Epithelial cell of esophagus (primary cell): Measurements from ENCODE around the gene CAMK1D.
A peak's percentile ranks its signal among the peaks of the same experiment; 100 is the strongest.
"Not testable (repeated sequence)": the region's sequence is repeated elsewhere in the genome, so short reads cannot be mapped to it uniquely, and the experiment has no call there.

Source experiments
- DNase-seq: peaks from one replicate; pipeline ENCODE4 v3.0.0; 2010; ENCODE audit warnings: low read depth
- H3K4me3 ChIP-seq: 2 replicates; pipeline ENCODE4 v1.5.1; 2011; ENCODE audit warnings: mild to moderate bottlenecking, low read length, control low read depth
- TF ChIP-seq, protein P1 (sequence below): IDR thresholded peaks from 2 replicates; pipeline ENCODE4 v1.5.1; 2011; ENCODE audit warnings: low read depth, mild to moderate bottlenecking, low read length, control low read depth, inconsistent platforms; ENCODE audit not compliant: insufficient read depth; ENCODE audit errors: missing control alignments

Gene CAMK1D

DNA sequence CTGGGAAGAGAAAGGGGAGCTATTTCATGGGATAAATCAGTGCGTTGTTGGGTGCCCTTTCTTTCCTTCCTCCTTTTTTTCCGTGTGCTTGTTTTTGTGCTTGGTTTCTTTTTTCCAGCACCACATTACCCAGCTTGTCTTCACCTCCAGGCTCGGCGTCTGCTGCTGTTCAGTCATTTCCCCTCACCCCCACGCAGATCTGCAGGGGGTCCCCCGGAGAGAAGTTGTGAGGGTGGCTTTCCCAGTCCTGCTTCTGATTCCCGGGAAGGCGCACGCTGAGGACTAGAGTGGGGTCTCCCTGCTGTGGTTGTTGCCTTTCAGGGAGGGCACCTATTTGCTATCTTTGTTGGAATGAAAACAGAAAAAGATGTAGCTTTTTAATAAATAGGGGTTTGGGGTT, 1.6 kb downstream of the CAMK1D start:
- TF ChIP-seq, protein P1, sequence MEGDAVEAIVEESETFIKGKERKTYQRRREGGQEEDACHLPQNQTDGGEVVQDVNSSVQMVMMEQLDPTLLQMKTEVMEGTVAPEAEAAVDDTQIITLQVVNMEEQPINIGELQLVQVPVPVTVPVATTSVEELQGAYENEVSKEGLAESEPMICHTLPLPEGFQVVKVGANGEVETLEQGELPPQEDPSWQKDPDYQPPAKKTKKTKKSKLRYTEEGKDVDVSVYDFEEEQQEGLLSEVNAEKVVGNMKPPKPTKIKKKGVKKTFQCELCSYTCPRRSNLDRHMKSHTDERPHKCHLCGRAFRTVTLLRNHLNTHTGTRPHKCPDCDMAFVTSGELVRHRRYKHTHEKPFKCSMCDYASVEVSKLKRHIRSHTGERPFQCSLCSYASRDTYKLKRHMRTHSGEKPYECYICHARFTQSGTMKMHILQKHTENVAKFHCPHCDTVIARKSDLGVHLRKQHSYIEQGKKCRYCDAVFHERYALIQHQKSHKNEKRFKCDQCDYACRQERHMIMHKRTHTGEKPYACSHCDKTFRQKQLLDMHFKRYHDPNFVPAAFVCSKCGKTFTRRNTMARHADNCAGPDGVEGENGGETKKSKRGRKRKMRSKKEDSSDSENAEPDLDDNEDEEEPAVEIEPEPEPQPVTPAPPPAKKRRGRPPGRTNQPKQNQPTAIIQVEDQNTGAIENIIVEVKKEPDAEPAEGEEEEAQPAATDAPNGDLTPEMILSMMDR: no peak
- DNase-seq: no peak
- H3K4me3 ChIP-seq: peak overlapping the region; percentile 62

- TF ChIP-seq, protein P1: no peak
- no peak overlapping the region for H3K4me3 ChIP-seq
- DNase-seq: no peak
Measured at GRCh38 chr10:12351447-12351846, 2.1 kb downstream of the CAMK1D start.

DNA sequence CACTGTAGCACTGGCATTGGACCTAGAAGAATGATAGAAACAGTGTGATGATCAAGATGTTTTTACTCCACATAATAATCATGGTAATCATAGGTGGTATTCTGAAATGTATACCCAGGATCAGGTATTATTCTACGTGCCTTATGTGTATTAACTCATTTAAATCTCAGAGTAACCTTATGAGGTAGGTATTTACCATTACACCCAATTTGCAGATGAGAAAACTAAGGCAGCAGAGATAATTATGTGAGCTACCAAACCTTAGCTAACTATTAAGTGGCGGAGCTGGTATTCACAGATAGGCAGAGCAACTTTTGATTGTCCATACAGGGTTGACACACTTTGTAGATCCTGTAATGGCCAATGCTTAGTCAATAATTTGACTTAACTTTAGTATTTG, 2.5 kb downstream of the CAMK1D start:
- no peak overlapping the region for H3K4me3 ChIP-seq
- DNase-seq: no peak
- TF ChIP-seq, protein P1: no peak

- no peak overlapping the region for H3K4me3 ChIP-seq
- DNase-seq: no peak
- TF ChIP-seq, protein P1: no peak
Measured at GRCh38 chr10:12353399-12354242, 4.3 kb downstream of the CAMK1D start.

GRCh38 chr10:12354696-12355095, 5.3 kb downstream of the CAMK1D start:
- H3K4me3 ChIP-seq, DNase-seq: not testable (repeated sequence)

- no peak overlapping the region for H3K4me3 ChIP-seq
- DNase-seq: no peak
Measured at GRCh38 chr10:12355384-12355783, 6.0 kb downstream of the CAMK1D start.

DNA sequence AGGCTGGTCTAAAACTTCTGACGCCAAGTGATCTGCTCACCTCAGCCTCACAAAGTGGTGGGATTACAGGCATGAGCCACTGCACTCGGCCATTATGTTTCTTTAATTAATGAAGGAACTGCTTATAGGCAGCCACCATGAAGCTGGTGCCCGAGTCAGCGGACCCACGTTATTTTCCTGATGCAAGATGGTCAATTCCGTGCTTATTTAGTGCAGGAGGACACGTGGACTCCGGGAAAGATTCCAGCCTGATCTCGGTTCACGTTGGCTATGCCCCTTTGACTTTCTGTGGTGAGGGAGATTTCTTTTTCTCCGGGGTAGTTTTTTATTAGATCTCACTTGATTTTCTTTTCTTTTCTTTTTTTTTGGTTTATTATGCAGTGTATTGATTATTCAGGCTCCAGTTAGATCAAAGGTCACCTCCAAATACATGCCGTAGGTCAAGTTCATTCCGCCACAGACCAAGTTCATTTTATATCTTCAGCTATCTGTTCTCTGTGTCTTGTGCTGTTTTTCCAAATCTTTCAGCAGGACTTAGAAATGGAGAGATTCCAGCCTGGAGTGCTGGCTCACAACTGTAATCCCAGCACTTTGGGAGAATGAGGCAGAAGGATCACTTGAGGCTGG, 8.3 kb downstream of the CAMK1D start:
- no peak for DNase-seq
- TF ChIP-seq, protein P1: no peak

More at GRCh38 chr10:12355384-12355783, 6.0 kb downstream of the CAMK1D start:
- TF ChIP-seq, protein P1: no peak

More for the DNA sequence above, 8.3 kb downstream of the CAMK1D start:
- no peak overlapping the region for H3K4me3 ChIP-seq
